ENCODE results near the gene SH2D4B. TPM values are rescaled to one million over a fixed set of nuclear protein-coding genes. Genes with fewer than 3 reads are reported as not detected.

SH2D4B gene
- total and polyA plus RNA-seq, 10 of the 15 experiments (the other 5 are each of a cell fraction or from before 2014, with no cell fraction given) = 0.04 to 0.21 (median 0.13) TPM; not detected in 5

DNA sequence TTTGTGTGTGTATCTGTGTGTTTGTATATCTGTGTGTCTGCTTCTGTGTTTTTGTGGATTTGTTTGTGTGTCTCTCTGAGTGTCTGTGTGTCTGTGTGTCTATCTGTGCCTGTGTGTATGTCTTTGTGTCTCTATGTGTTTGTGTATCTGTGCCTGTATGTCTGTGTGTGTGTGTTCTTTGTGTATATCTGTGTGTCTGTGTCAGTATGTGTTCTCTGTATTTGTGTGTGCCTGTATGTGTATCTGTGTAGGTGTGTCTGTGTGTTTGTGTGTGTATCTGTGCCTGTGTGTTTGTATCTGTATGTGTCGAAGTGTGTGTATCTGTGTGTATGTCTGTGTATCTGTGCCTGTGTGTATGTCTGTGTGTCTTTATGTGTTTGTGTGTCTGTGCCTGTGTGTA lies 118.2 kb downstream of the SH2D4B start (continued):
- TF ChIP-seq MYB (IDR thresholded peaks at IDR 0.05; ENCODE audit: borderline replicate concordance, low read depth, low read length) (no peak), DPF2 (IDR thresholded peaks at IDR 0.05) (no peak), RCOR1 (conservative IDR thresholded peaks at IDR 0.05; ENCODE audit: low read depth, low read length) (no peak), PML (IDR thresholded peaks at IDR 0.05; ENCODE audit: low read length) (no peak), IKZF1 (conservative IDR thresholded peaks at IDR 0.05) (no peak)

DNA sequence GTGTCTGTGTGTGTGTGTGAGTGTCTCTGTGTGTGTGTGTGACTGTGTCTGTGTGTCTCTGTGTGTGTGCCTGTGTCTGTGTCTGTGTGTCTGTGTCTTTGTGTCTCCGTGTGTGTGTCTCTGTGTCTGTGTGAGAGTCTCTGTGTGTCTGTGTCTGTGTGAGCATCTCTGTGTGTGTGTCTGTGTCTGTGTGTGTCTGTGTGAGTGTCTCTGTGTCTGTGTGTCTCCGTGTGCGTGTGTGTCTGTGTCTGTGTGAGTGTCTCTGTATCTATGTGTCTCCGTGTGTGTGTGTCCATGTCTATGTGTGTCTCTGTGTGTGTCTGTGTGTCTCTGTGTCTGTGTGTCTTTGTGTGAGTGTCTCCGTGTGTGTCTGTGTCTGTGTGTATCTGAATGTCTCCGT lies 120.4 kb downstream of the SH2D4B start:
- no peak for ATAC-seq
- ChIA-PET RAD21 (ENCODE audit: unreplicated experiment) (no interaction called here), CTCF (no interaction called here), SMC1A (ENCODE audit: uncharacterized antibody, unreplicated experiment) (no interaction called here), POLR2A (no interaction called here)
- no peak for TF ChIP-seq FOXM1 (IDR thresholded peaks at IDR 0.05; ENCODE audit: low read depth, low read length)
- no peak for TF ChIP-seq PAX8 (IDR thresholded peaks at IDR 0.05)
- TF ChIP-seq, protein P1, sequence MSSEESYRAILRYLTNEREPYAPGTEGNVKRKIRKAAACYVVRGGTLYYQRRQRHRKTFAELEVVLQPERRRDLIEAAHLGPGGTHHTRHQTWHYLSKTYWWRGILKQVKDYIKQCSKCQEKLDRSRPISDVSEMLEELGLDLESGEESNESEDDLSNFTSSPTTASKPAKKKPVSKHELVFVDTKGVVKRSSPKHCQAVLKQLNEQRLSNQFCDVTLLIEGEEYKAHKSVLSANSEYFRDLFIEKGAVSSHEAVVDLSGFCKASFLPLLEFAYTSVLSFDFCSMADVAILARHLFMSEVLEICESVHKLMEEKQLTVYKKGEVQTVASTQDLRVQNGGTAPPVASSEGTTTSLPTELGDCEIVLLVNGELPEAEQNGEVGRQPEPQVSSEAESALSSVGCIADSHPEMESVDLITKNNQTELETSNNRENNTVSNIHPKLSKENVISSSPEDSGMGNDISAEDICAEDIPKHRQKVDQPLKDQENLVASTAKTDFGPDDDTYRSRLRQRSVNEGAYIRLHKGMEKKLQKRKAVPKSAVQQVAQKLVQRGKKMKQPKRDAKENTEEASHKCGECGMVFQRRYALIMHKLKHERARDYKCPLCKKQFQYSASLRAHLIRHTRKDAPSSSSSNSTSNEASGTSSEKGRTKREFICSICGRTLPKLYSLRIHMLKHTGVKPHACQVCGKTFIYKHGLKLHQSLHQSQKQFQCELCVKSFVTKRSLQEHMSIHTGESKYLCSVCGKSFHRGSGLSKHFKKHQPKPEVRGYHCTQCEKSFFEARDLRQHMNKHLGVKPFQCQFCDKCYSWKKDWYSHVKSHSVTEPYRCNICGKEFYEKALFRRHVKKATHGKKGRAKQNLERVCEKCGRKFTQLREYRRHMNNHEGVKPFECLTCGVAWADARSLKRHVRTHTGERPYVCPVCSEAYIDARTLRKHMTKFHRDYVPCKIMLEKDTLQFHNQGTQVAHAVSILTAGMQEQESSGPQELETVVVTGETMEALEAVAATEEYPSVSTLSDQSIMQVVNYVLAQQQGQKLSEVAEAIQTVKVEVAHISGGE (CRISPR knock-in tag; IDR thresholded peaks at IDR 0.05) = no peak
- TF ChIP-seq EP300 (IDR thresholded peaks at IDR 0.05; ENCODE audit: borderline replicate concordance in 1 of 2, control insufficient read depth in 1 of 2, low read depth in 2 of 2, low read length in 2 of 2) = no peak
- no peak for TF ChIP-seq RAD21 (IDR thresholded peaks at IDR 0.05; ENCODE audit: insufficient read depth, low read depth, low read length)
- no peak for FAIRE-seq
- no peak for DNase-seq (ENCODE audit: low read depth, low spot score)
- Histone ChIP-seq H3K27me3 (replicated peaks in 1 of 2; ENCODE audit: control insufficient read depth in 2 of 2, insufficient read depth in 2 of 2, low read length in 1 of 2) (no peaks in the 10 kb centered on the region), H3K27ac (ENCODE audit: control insufficient read depth, insufficient read depth) (no peak overlapping the region), H3K79me2 (ENCODE audit: control insufficient read depth, insufficient read depth, low read length) (no peaks in the 10 kb centered on the region), H3K9me3 (replicated peaks; ENCODE audit: control insufficient read depth, insufficient read depth, low read length) (peaks cover 3% of the 10 kb centered on the region; the same call in 1 of the 3 replicates), H3K4me3 (no peak overlapping the region), H3K4me2 (ENCODE audit: control insufficient read depth, insufficient read depth) (no peak overlapping the region), H3K9ac (ENCODE audit: control insufficient read depth, insufficient read depth, low read length) (no peak overlapping the region), H3K4me1 (ENCODE audit: control insufficient read depth, insufficient read depth, low read length) (no peaks in the 10 kb centered on the region), H4K20me1 (ENCODE audit: control insufficient read depth, insufficient read depth) (no peaks in the 10 kb centered on the region), H3K36me3 (ENCODE audit: control insufficient read depth in 2 of 2, insufficient read depth in 2 of 2, low read length in 1 of 2) (no peaks in the 10 kb centered on the region), H2AFZ (ENCODE audit: control insufficient read depth, low read depth, low read length) (no peak overlapping the region)
- 62% methylated on average over 6 of the region's 6 CpGs for WGBS (ENCODE audit: insufficient coverage, insufficient replicate concordance, low lambda C conversion rate, missing lambda C conversion rate)
- intact Hi-C loops (cut with micrococcal nuclease; ENCODE audit: unreplicated experiment) = no loop called here
- in situ Hi-C loops (cut with MboI) = no loop called here
- BruUV-seq (replicated peaks) = no TSS peak
